HG03469 (cell line): ENCODE results near the gene MZT2B.
"Not testable (repeated sequence)": the region's sequence is repeated elsewhere in the genome, so short reads cannot be mapped to it uniquely, and the experiment has no call there.

Experiments
- ATAC-seq: cut with Tn5 transposase; IDR thresholded peaks from one replicate; pipeline ENCODE4 v1.9.1; 2021; ENCODE audit warnings: mild to moderate bottlenecking, moderate library complexity, moderate number of reproducible peaks; ENCODE audit not compliant: unreplicated experiment

MZT2B gene

GRCh38 chr2:130202518-130202917, 20.5 kb downstream of the MZT2B start:
- not testable (repeated sequence) for ATAC-seq

- not testable (repeated sequence) for ATAC-seq
These were observed 21.1 kb downstream of the MZT2B start for GRCh38 chr2:130203150-130203549.

GRCh38 chr2:130207051-130207450, 25.0 kb downstream of the MZT2B start:
- not testable (repeated sequence) for ATAC-seq

GRCh38 chr2:130219147-130219546, 37.1 kb downstream of the MZT2B start:
- ATAC-seq = not testable (repeated sequence)

GRCh38 chr2:130220505-130220904, 38.4 kb downstream of the MZT2B start:
- not testable (repeated sequence) for ATAC-seq

- peak; percentile 95 for ATAC-seq
These were observed 40.5 kb downstream of the MZT2B start for GRCh38 chr2:130222523-130222922.

GRCh38 chr2:130228005-130228404, 45.9 kb downstream of the MZT2B start:
- not testable (repeated sequence) for ATAC-seq

GRCh38 chr2:130228467-130229160, 46.6 kb downstream of the MZT2B start:
- not testable (repeated sequence) for ATAC-seq

- not testable (repeated sequence) for ATAC-seq
These were observed 47.1 kb downstream of the MZT2B start for GRCh38 chr2:130229161-130229510.

- not testable (repeated sequence) for ATAC-seq
These were observed 48.3 kb downstream of the MZT2B start for GRCh38 chr2:130230376-130230775.

GRCh38 chr2:130230907-130231306, 48.8 kb downstream of the MZT2B start:
- not testable (repeated sequence) for ATAC-seq

- no peak for ATAC-seq
These were observed 49.6 kb downstream of the MZT2B start for GRCh38 chr2:130231656-130232055.

- not testable (repeated sequence) for ATAC-seq
These were observed 51.0 kb downstream of the MZT2B start for GRCh38 chr2:130233066-130233465.

- ATAC-seq = not testable (repeated sequence)
These were observed 57.5 kb downstream of the MZT2B start for GRCh38 chr2:130239581-130239980.
